PC-9 (cell line): ENCODE results near the gene ZNF462.

Source experiments
- CTCF ChIP-seq: fragments of 200-600 bp; sonication (generic); conservative IDR thresholded peaks from 2 replicates; pipeline ENCODE4 v1.6.1; 2017; ENCODE audit warnings: mixed run types, antibody characterized with exemption, mild to moderate bottlenecking, moderate library complexity
- EZH2 ChIP-seq: fragments of 200-600 bp; sonication (generic); IDR thresholded peaks from 2 replicates; pipeline ENCODE4 v1.8.0; 2017; ENCODE audit warnings: antibody characterized with exemption, low read depth

DNA sequence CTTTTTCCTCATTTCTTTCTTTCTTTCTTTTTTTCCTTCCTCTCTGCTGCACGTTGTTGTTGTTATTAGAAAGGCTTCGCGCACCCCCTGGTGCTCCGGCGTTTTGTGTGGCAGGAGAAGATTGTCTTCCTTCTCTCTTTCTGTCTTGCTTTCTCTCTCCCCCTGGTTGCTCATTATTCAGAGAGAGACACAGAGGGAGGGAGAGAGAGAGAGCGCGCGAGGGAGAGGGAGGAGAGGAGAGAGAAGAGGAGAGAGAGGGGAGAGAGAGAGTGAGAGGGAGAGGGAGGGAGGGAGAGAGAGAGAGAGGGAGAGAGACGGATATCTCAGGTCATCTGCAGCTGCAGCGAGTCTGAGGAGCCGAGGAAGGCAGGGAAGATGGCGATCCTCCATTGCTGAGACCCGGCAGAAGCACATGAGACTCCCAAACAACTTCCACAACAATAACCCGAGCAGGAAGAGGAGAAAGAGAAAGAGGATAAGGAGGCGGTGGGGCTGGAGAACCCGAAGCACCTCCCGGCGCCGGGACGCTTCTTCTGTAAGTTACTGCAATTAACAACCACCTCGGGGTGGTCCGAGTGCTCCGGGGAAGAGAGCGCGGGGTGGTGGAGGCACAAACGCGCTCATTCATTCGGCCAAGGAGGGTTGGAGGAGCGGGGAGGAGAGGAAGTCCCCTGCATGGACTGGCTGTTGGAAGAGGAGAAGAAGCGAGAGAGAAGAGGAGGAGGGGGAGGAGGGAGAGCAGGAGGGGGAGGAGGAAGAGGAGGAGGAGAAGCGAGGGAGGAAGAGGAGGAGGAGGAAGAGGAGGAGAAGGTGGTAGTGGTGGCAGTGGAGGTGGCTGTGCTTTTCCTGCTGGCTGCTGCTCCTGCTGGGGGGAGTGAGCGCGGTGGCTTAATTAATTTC is at the start of gene ZNF462:
- TF ChIP-seq CTCF (peak; percentile 56), EZH2 (no peak)
